B cell (primary cell): Measurements from ENCODE around the gene PDCD5. TPM values are rescaled to one million over a fixed set of nuclear protein-coding genes. Genes with fewer than 3 reads are reported as not detected.

Experiments used
- ATAC-seq: fragments of 200-7000 bp; cut with Tn5 transposase; one replicate; pipeline ENCODE4 v1.10.0; 2021; ENCODE audit warnings: low read depth, mild to moderate bottlenecking, moderate number of reproducible peaks, moderate library complexity
- CTCF ChIA-PET: fragments of 350-600 bp; sonication (Branson Sonifier 250); formaldehyde crosslinking; loops from one replicate; lab custom pipeline; 2021; ENCODE audit warnings: antibody characterized with exemption, inconsistent platforms; lab: Charles Lee
- POLR2A ChIA-PET: fragments of 350-600 bp; sonication (Branson Sonifier 250); formaldehyde crosslinking; loops from one replicate; lab custom pipeline; 2021; ENCODE audit warnings: antibody characterized with exemption; lab: Charles Lee
- DNase-seq: peaks from one replicate; pipeline ENCODE4 v3.0.0; 2013
- H2AFZ ChIP-seq: 2 replicates; pipeline ENCODE4 v1.6.1; 2012; ENCODE audit warnings: mild to moderate bottlenecking, low read depth, low read length; ENCODE audit not compliant: insufficient read depth, poor library complexity, severe bottlenecking
- H3K27ac ChIP-seq, 2 donors: 1 replicate in 1 of 2; 2 replicates in 1 of 2; pipeline ENCODE4 v1.5.1; 2012 to 2013; ENCODE audit warnings: low read length in 2 of 2, mild to moderate bottlenecking in 2 of 2, moderate library complexity in 1 of 2
- H3K27me3 ChIP-seq, 4 experiments: fragments of 200-600 bp in 1 of 4; sonication (generic) in 1 of 4; replicated peaks in 1 of 4; 1 replicate in 2 of 4; 2 replicates in 2 of 4; pipeline versions ENCODE4 v1.6.1 to v1.7.0; 2013 to 2016; ENCODE audit warnings: low read length in 3 of 4, mild to moderate bottlenecking in 2 of 4, mixed read lengths in 1 of 4, moderate library complexity in 1 of 4; ENCODE audit not compliant: insufficient read depth in 4 of 4, control insufficient read depth in 3 of 4; ENCODE audit errors: control extremely low read depth in 1 of 4
- H3K36me3 ChIP-seq, 2 experiments: replicated peaks in 1 of 2; 1 replicate in 1 of 2; 2 replicates in 1 of 2; pipeline versions ENCODE4 v1.6.1 to v1.7.1; 2013; ENCODE audit warnings: low read length in 1 of 2; ENCODE audit not compliant: insufficient read depth in 2 of 2, control insufficient read depth in 1 of 2; ENCODE audit errors: control extremely low read depth in 1 of 2, extremely low read depth in 1 of 2
- H3K4me1 ChIP-seq, 2 donors: fragments of 200-600 bp in 1 of 2; sonication (generic) in 1 of 2; 1 replicate in 1 of 2; 2 replicates in 1 of 2; pipeline versions ENCODE4 v1.5.1 to v1.6.1; 2013 to 2017; ENCODE audit warnings: low read length in 2 of 2; ENCODE audit not compliant: control insufficient read depth in 2 of 2, insufficient read depth in 2 of 2
- H3K4me2 ChIP-seq: replicated peaks from 2 replicates; pipeline ENCODE3; 2012; ENCODE audit warnings: mild to moderate bottlenecking, low read depth, low read length; ENCODE audit not compliant: poor library complexity, severe bottlenecking
- H3K4me3 ChIP-seq, 5 experiments: fragments of 200-600 bp in 1 of 5; sonication (generic) in 1 of 5; 1 replicate in 3 of 5; 2 replicates in 2 of 5; pipeline versions ENCODE4 v1.5.1 to v1.7.0; 2011 to 2016; ENCODE audit warnings: low read length in 4 of 5, mild to moderate bottlenecking in 4 of 5, low read depth in 2 of 5, control low read depth in 1 of 5, moderate library complexity in 1 of 5; ENCODE audit not compliant: insufficient read depth in 1 of 5; ENCODE audit errors: control extremely low read depth in 1 of 5, extremely low read depth in 1 of 5
- H3K79me2 ChIP-seq: fragments of 200-600 bp; sonication (generic); one replicate; pipeline ENCODE4 v1.6.0; 2016; ENCODE audit warnings: low read length; ENCODE audit not compliant: control insufficient read depth, insufficient read depth
- H3K9ac ChIP-seq: fragments of 200-600 bp; sonication (generic); 2 replicates; pipeline ENCODE4 v1.6.1; 2017; ENCODE audit warnings: mild to moderate bottlenecking, low read length, moderate library complexity
- H3K9me3 ChIP-seq, 3 donors: one replicate each; pipeline versions ENCODE4 v1.6.1 to v1.7.1; 2013; ENCODE audit warnings: low read length in 2 of 3; ENCODE audit not compliant: control insufficient read depth in 2 of 3, insufficient read depth in 1 of 3; ENCODE audit errors: control extremely low read depth in 1 of 3
- H4K20me1 ChIP-seq: 2 replicates; pipeline ENCODE4 v1.6.0; 2012; ENCODE audit warnings: mild to moderate bottlenecking, low read length; ENCODE audit not compliant: insufficient read depth, control insufficient read depth, poor library complexity, severe bottlenecking
- H3K27ac Mint-ChIP-seq: one replicate; pipeline ENCODE4 v1.8.0; 2021; ENCODE audit warnings: mixed read lengths
- H3K27me3 Mint-ChIP-seq: one replicate; pipeline ENCODE4 v1.8.0; 2021; ENCODE audit warnings: mixed read lengths
- H3K4me1 Mint-ChIP-seq: one replicate; pipeline ENCODE4 v1.8.0; 2021; ENCODE audit warnings: mixed read lengths
- H3K4me3 Mint-ChIP-seq: one replicate; pipeline ENCODE4 v1.8.0; 2021; ENCODE audit warnings: mixed read lengths
- H3K9me3 Mint-ChIP-seq: one replicate; pipeline ENCODE4 v1.8.0; 2022; ENCODE audit warnings: mixed read lengths; ENCODE audit not compliant: insufficient read depth
- EZH2 ChIP-seq: IDR thresholded peaks from 2 replicates; pipeline ENCODE4 v1.6.1; 2012; ENCODE audit warnings: borderline replicate concordance, low read depth, mild to moderate bottlenecking, moderate library complexity, low read length; ENCODE audit not compliant: insufficient read depth, poor library complexity, severe bottlenecking
- WGBS: methylation state at CpG from one replicate; pipeline ENCODE4 v1.1.5; 2013; ENCODE audit warnings: missing lambda C conversion rate; ENCODE audit not compliant: insufficient coverage; 5-methylcytosine and 5-hydroxymethylcytosine counted together
- intact Hi-C: fragments of 100-400 bp; cut with micrococcal nuclease; formaldehyde crosslinking; loops from one replicate; pipeline ENCODE4 v1.10.0; 2022
- polyA plus RNA-seq: library from polyadenylated mRNA; depleted of rRNA; stranded (reverse); fragments of >200 nt; gene quantifications from 2 replicates; pipeline ENCODE4 v1.2.3, GENCODE V29; 2012
- total RNA-seq, 2 donors: library from RNA; stranded (reverse); fragments of 120-200 nt in 1 of 2; gene quantifications; 1 replicate in 1 of 2; 2 replicates in 1 of 2; pipeline versions ENCODE4 v1.2.3 to v1.2.4, GENCODE V29; 2013 to 2022
- TF ChIP-seq, protein P1 (sequence below): fragments of 200-600 bp; IDR thresholded peaks from one replicate; pipeline ENCODE4 v1.8.0; 2022; ENCODE audit warnings: antibody characterized with exemption, mild to moderate bottlenecking

PDCD5 gene
- total and polyA plus RNA-seq, 2 donors (not counting 1 experiment from before 2014, with no cell fraction given) = 34.8 to 39.5 TPM

DNA sequence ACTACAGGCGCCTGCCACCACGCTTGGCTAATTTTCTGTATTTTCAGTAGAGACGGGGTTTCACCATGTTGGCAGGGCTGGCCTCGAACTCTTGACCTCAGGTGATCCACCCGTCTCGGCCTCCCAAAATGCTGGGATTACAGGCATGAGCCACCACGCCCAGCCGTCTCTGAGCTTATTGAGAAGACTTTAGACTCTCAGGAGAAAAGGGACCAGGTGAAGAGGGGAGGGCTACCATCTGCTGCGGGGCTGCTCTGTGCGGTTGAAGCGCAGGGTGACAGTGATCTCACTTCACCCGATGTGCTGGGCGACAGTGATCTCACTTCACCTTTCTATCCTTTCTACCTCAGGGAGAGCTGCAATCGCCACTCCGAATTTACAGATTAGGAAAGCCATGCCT lies 25.3 kb downstream of the PDCD5 start:
- POLR2A ChIA-PET = no interaction called here
- intact Hi-C loops = no loop called here
- no peak overlapping the region for H3K27ac Mint-ChIP-seq

DNA sequence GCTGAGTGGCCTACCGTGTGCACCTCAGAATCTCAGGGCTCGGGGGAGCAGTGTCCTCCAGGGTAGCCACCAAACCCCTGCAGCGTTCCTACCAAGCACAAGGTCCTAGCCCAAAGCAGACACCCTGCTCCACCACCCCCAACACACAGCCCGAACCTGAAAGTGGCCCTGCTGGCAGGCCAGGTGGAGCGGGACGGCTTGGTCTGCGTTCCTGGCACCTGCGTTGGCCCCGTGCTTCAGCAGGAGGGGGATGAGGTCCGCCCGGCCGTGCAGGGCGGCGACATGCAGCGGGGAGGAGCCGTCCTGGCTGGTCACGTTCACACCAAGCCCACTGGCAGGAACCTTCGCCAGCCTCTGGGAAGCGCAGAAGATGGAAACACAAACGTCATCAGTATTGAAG lies 26.5 kb downstream of the PDCD5 start:
- Histone ChIP-seq H3K4me3 (no peak overlapping the region), H3K27me3 (no peaks in the 10 kb centered on the region), H3K9me3 (no peaks in the 10 kb centered on the region), H3K27ac (no peak overlapping the region), H3K79me2 (no peaks in the 10 kb centered on the region), H2AFZ (no peak overlapping the region), H3K36me3 (peaks cover 6 to 47% of the 10 kb centered on the region in 2 experiments), H3K4me2 (no peak overlapping the region), H3K4me1 (no peaks in the 10 kb centered on the region), H3K9ac (no peak overlapping the region), H4K20me1 (no peaks in the 10 kb centered on the region)
- ATAC-seq (no peak), DNase-seq (no peak)
- Mint-ChIP-seq H3K9me3 (no peaks in the 10 kb centered on the region), H3K4me3 (no peak overlapping the region), H3K4me1 (no peaks in the 10 kb centered on the region), H3K27ac (no peak overlapping the region), H3K27me3 (no peaks in the 10 kb centered on the region)
- intact Hi-C loops = no loop called here
- CTCF ChIA-PET = interaction anchor here (0.7 kb wide), 1 partner anchor 1570 kb away, joined by 3 read pairs; no protein-coding TSS in a partner anchor
- WGBS = 97% methylated on average over 20 of the region's 20 CpGs
- POLR2A ChIA-PET = interaction anchor here (0.7 kb wide), 1 partner anchor 232 kb away, joined by 3 read pairs; no protein-coding TSS in a partner anchor
- no peak for TF ChIP-seq EZH2
- TF ChIP-seq, protein P1, sequence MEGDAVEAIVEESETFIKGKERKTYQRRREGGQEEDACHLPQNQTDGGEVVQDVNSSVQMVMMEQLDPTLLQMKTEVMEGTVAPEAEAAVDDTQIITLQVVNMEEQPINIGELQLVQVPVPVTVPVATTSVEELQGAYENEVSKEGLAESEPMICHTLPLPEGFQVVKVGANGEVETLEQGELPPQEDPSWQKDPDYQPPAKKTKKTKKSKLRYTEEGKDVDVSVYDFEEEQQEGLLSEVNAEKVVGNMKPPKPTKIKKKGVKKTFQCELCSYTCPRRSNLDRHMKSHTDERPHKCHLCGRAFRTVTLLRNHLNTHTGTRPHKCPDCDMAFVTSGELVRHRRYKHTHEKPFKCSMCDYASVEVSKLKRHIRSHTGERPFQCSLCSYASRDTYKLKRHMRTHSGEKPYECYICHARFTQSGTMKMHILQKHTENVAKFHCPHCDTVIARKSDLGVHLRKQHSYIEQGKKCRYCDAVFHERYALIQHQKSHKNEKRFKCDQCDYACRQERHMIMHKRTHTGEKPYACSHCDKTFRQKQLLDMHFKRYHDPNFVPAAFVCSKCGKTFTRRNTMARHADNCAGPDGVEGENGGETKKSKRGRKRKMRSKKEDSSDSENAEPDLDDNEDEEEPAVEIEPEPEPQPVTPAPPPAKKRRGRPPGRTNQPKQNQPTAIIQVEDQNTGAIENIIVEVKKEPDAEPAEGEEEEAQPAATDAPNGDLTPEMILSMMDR = no peak

More for the DNA sequence above, 25.3 kb downstream of the PDCD5 start:
- DNase-seq (no peak), ATAC-seq (no peak)
- no peaks in the 10 kb centered on the region for H3K9me3 ChIP-seq
- no peaks in the 10 kb centered on the region for H3K9me3 Mint-ChIP-seq
- no peaks in the 10 kb centered on the region for H3K27me3 ChIP-seq
- no peak overlapping the region for H2AFZ ChIP-seq
- no peaks in the 10 kb centered on the region for H3K4me1 Mint-ChIP-seq
- H3K27me3 Mint-ChIP-seq = no peaks in the 10 kb centered on the region
- no peak overlapping the region for H3K4me3 ChIP-seq
- no peak overlapping the region for H3K9ac ChIP-seq
- WGBS = 97% methylated on average over 11 of the region's 15 CpGs
- TF ChIP-seq, protein P1 = no peak
- no peak for TF ChIP-seq EZH2
- no peaks in the 10 kb centered on the region for H3K79me2 ChIP-seq
- no peaks in the 10 kb centered on the region for H3K4me1 ChIP-seq
- no peak overlapping the region for H3K27ac ChIP-seq
- H3K4me2 ChIP-seq = no peak overlapping the region
- CTCF ChIA-PET = no interaction called here
- H3K36me3 ChIP-seq = peaks cover 6 to 50% of the 10 kb centered on the region in 2 experiments
- H3K4me3 Mint-ChIP-seq = no peak overlapping the region
- no peaks in the 10 kb centered on the region for H4K20me1 ChIP-seq
